ENCODE results near the gene PRKCD. TPM values are rescaled to one million over a fixed set of nuclear protein-coding genes. Genes with fewer than 3 reads are reported as not detected.
A peak's percentile ranks its signal among the peaks of the same experiment; 100 is the strongest.

The PRKCD gene
- total RNA-seq, 2 experiments from 2014 or later, result 23.4 to 24.8 TPM

- DNase-seq, result no peak
- peaks cover 25% of the 10 kb centered on the region for H3K4me1 Mint-ChIP-seq
- H3K9me3 Mint-ChIP-seq, result no peaks in the 10 kb centered on the region
- CTCF ChIA-PET, result interaction anchor here (0.9 to 2.4 kb wide), 4 partner anchors 27 to 51 kb away, joined by 3 to 11 read pairs (median 10); no protein-coding TSS in a partner anchor
- POLR2A ChIA-PET, result interaction anchor here (1.3 to 1.8 kb wide), 7 partner anchors 11 to 115 kb away, joined by 3 to 8 read pairs (median 5); partner anchors contain the start of genes RFT1 and SFMBT1
- H3K4me3 Mint-ChIP-seq, result peak overlapping the region; percentile 86
- peak overlapping the region; percentile 68 for H3K27ac Mint-ChIP-seq
- H3K36me3 Mint-ChIP-seq (ENCODE audit: low read depth), result peaks cover 3% of the 10 kb centered on the region
- peaks cover 26% of the 10 kb centered on the region for H3K27me3 Mint-ChIP-seq
These were observed 426 bp downstream of the PRKCD start for GRCh38 chr3:53161450-53161819.

DNA sequence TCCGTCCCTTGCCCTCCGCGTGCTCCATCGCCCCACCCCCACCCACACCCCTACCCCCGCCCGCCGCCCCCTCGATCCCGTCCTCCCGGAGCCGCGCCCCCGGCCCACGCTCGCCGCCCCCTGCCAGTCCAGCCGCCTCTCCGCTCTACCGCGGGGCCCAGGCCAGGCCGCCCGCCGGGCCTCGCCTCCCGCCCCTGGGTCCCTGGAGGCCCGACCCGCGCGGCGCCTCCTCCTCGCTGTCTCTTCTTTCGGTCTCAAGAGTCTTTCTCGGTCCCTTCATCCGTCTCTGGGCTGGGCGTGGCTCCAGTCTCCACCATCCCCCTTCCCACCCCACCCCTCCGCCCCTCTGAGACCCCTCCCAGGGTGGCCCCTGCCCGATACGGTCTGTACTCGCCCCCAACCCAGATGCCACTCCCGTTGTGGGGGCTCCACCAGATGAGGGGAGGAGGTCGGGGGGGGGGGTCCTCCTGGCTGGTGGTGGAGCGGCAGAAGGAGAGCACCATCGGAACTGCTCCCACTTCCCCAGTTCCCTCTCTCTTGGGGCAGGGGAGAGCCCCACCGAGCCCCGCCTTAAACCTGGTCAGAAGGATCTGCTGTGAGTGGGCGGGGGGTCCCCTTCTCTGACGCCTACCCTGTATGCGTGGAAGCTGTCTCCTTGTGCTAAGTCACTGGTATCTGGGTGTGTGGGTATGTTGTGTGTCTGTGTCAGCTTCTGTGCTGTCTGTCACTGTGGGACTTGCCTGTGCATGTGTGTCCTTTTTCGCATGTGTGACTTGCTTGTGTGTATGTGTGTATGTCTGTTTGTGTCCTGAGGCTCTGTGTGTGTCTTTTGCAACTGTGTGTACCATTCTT is 1.0 kb downstream of the PRKCD start:
- Mint-ChIP-seq H3K36me3 (ENCODE audit: low read depth) (peaks cover 3% of the 10 kb centered on the region), H3K27me3 (peaks cover 21% of the 10 kb centered on the region), H3K4me1 (peaks cover 28% of the 10 kb centered on the region), H3K4me3 (peak overlapping the region; percentile 86), H3K9me3 (no peaks in the 10 kb centered on the region), H3K27ac (peak overlapping the region; percentile 68)
- ChIA-PET POLR2A (interaction anchor here (0.7 to 1.8 kb wide), 3 partner anchors 11 to 1962 kb away, joined by 3 to 5 read pairs (median 4); no protein-coding TSS in a partner anchor), CTCF (interaction anchor here (1.5 to 2.8 kb wide), 2 partner anchors 34 to 52 kb away, joined by 5 to 16 read pairs; no protein-coding TSS in a partner anchor)
- DNase-seq, result peak; percentile 48

GRCh38 chr3:53162672-53163443 is 1.8 kb downstream of the PRKCD start:
- CTCF ChIA-PET, result interaction anchor here (1.0 to 2.8 kb wide), 4 partner anchors 28 to 53 kb away, joined by 4 to 16 read pairs (median 4); no protein-coding TSS in a partner anchor
- POLR2A ChIA-PET, result interaction anchor here (0.7 to 1.8 kb wide), 5 partner anchors 10 to 1963 kb away, joined by 3 to 5 read pairs (median 3); no protein-coding TSS in a partner anchor
- Mint-ChIP-seq H3K36me3 (ENCODE audit: low read depth) (peaks cover 3% of the 10 kb centered on the region), H3K27me3 (peaks cover 13% of the 10 kb centered on the region), H3K4me3 (peak overlapping the region; percentile 86), H3K4me1 (peaks cover 31% of the 10 kb centered on the region), H3K27ac (peak overlapping the region; percentile 58), H3K9me3 (no peaks in the 10 kb centered on the region)
- peak; percentile 67 for DNase-seq

GRCh38 chr3:53163444-53164387 is 2.7 kb downstream of the PRKCD start:
- H3K36me3 Mint-ChIP-seq (ENCODE audit: low read depth), result peaks cover 3% of the 10 kb centered on the region
- H3K27ac Mint-ChIP-seq, result peak overlapping the region; percentile 58
- peaks cover 37% of the 10 kb centered on the region for H3K4me1 Mint-ChIP-seq
- ChIA-PET CTCF (interaction anchor here (1.0 to 2.8 kb wide), 5 partner anchors 29 to 53 kb away, joined by 3 to 16 read pairs (median 4); no protein-coding TSS in a partner anchor), POLR2A (interaction anchor here (0.9 to 1.8 kb wide), 5 partner anchors 10 to 32 kb away, joined by 3 to 5 read pairs (median 3); no protein-coding TSS in a partner anchor)
- peaks cover 11% of the 10 kb centered on the region for H3K27me3 Mint-ChIP-seq
- H3K9me3 Mint-ChIP-seq, result no peaks in the 10 kb centered on the region
- DNase-seq, result no peak
- H3K4me3 Mint-ChIP-seq, result peak overlapping the region; percentile 86

- ChIA-PET POLR2A (interaction anchor here (1.8 kb wide), 1 partner anchor 34 kb away, joined by 4 read pairs; no protein-coding TSS in a partner anchor), CTCF (interaction anchor here (0.5 to 2.8 kb wide), 2 partner anchors 31 to 55 kb away, joined by 3 to 16 read pairs; no protein-coding TSS in a partner anchor)
- Mint-ChIP-seq H3K27ac (no peak overlapping the region), H3K36me3 (ENCODE audit: low read depth) (peaks cover 3% of the 10 kb centered on the region), H3K4me1 (peaks cover 48% of the 10 kb centered on the region), H3K27me3 (peaks cover 7% of the 10 kb centered on the region), H3K4me3 (no peak overlapping the region), H3K9me3 (no peaks in the 10 kb centered on the region)
- no peak for DNase-seq
These were observed 3.9 kb downstream of the PRKCD start for GRCh38 chr3:53164911-53165310.

- no peaks in the 10 kb centered on the region for H3K9me3 Mint-ChIP-seq
- peaks cover 6% of the 10 kb centered on the region for H3K36me3 Mint-ChIP-seq (ENCODE audit: low read depth)
- H3K27ac Mint-ChIP-seq, result no peak overlapping the region
- CTCF ChIA-PET, result interaction anchor here (0.8 to 1.3 kb wide), 2 partner anchors 34 to 56 kb away, joined by 4 read pairs; no protein-coding TSS in a partner anchor
- no peak for DNase-seq
- H3K27me3 Mint-ChIP-seq, result peaks cover 2% of the 10 kb centered on the region
- H3K4me1 Mint-ChIP-seq, result peaks cover 55% of the 10 kb centered on the region
- H3K4me3 Mint-ChIP-seq, result no peak overlapping the region
- POLR2A ChIA-PET, result no interaction called here
These were observed 5.2 kb downstream of the PRKCD start for GRCh38 chr3:53166206-53166605.

DNA sequence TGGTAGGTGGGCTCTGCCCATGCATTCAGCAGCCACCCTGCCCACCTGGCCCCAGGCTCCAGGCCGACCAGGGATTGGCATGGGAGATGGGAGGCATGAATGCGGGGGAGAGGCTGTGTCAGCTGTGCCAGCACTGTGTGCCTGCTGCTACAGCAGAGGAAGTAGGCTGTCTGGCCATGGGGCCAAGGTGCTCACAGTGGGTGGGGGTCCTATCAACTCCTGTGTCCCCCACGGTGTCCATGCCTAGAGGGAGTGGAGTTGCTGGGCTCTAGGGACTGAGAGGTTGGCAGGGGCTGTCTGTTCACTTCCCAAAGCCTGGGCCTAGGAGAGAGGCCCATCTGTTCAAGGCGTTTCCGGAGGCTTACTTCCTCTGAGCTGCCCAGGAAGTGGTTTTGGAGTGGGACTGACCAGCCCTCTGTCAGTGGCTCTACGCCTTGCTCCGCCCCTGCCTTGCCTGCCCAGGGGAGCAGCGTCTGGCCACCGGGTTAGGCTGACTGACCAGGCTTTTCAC is 5.8 kb downstream of the PRKCD start:
- Mint-ChIP-seq H3K36me3 (ENCODE audit: low read depth) (peaks cover 6% of the 10 kb centered on the region), H3K9me3 (no peaks in the 10 kb centered on the region), H3K4me1 (peaks cover 60% of the 10 kb centered on the region)

GRCh38 chr3:53167418-53168174 is 6.6 kb downstream of the PRKCD start:
- Mint-ChIP-seq H3K9me3 (no peaks in the 10 kb centered on the region), H3K36me3 (ENCODE audit: low read depth) (peaks cover 6% of the 10 kb centered on the region), H3K4me1 (peaks cover 56% of the 10 kb centered on the region), H3K27me3 (no peaks in the 10 kb centered on the region), H3K4me3 (no peak overlapping the region), H3K27ac (no peak overlapping the region)
- CTCF ChIA-PET, result interaction anchor here (1.3 to 1.4 kb wide), 2 partner anchors 28 to 57 kb away, joined by 3 to 4 read pairs; no protein-coding TSS in a partner anchor
- POLR2A ChIA-PET, result no interaction called here
- DNase-seq, result no peak

More for the DNA sequence above, 5.8 kb downstream of the PRKCD start:
- no peak overlapping the region for H3K27ac Mint-ChIP-seq
- CTCF ChIA-PET, result interaction anchor here (1.3 to 1.4 kb wide), 2 partner anchors 29 to 57 kb away, joined by 3 to 4 read pairs; no protein-coding TSS in a partner anchor
- POLR2A ChIA-PET, result no interaction called here
- H3K27me3 Mint-ChIP-seq, result peaks cover 2% of the 10 kb centered on the region
- no peak overlapping the region for H3K4me3 Mint-ChIP-seq
- no peak for DNase-seq

GRCh38 chr3:53168175-53168923 is 7.3 kb downstream of the PRKCD start:
- Mint-ChIP-seq H3K4me1 (peaks cover 48% of the 10 kb centered on the region), H3K36me3 (ENCODE audit: low read depth) (peaks cover 6% of the 10 kb centered on the region), H3K27ac (no peak overlapping the region), H3K9me3 (no peaks in the 10 kb centered on the region), H3K4me3 (no peak overlapping the region), H3K27me3 (no peaks in the 10 kb centered on the region)
- ChIA-PET POLR2A (interaction anchor here (0.8 kb wide), 1 partner anchor 28 kb away, joined by 3 read pairs; no protein-coding TSS in a partner anchor), CTCF (interaction anchor here (1.1 to 1.4 kb wide), 2 partner anchors 27 to 28 kb away, joined by 3 to 4 read pairs; no protein-coding TSS in a partner anchor)
- DNase-seq, result no peak

GRCh38 chr3:53169045-53169831 is 8.2 kb downstream of the PRKCD start:
- Mint-ChIP-seq H3K4me1 (peaks cover 45% of the 10 kb centered on the region), H3K9me3 (no peaks in the 10 kb centered on the region), H3K27me3 (no peaks in the 10 kb centered on the region), H3K4me3 (no peak overlapping the region), H3K27ac (no peak overlapping the region), H3K36me3 (ENCODE audit: low read depth) (peaks cover 6% of the 10 kb centered on the region)
- no peak for DNase-seq
- POLR2A ChIA-PET, result interaction anchor here (0.8 kb wide), 2 partner anchors 9 to 27 kb away, joined by 3 read pairs; no protein-coding TSS in a partner anchor
- CTCF ChIA-PET, result interaction anchor here (1.1 to 2.2 kb wide), 4 partner anchors 26 to 59 kb away, joined by 3 to 14 read pairs (median 6); no protein-coding TSS in a partner anchor

Data from activated CD4-positive, alpha-beta memory T cell treated with anti-CD3 and anti-CD28 coated beads, Interleukin-2, amount 10 ng/mL, durations not matched to agents 7 days and 5 days (primary cell).